Stimulated activated CD8-positive, alpha-beta memory T cell treated with anti-CD3 and anti-CD28 coated beads, Interleukin-7, amount 100 ng/mL, for 24 hours (primary cell): Measurements from ENCODE around the gene FNDC3B.
"Not testable (repeated sequence)": the region's sequence is repeated elsewhere in the genome, so short reads cannot be mapped to it uniquely, and the experiment has no call there.

Source experiments
- DNase-seq: peaks from one replicate; pipeline ENCODE4 v3.0.0-alpha.2; 2020; ENCODE audit warnings: low read depth

FNDC3B gene

GRCh38 chr3:172031996-172032395 is 7.4 kb upstream of the FNDC3B start:
- DNase-seq, result no peak

GRCh38 chr3:172033396-172033795 is 6.0 kb upstream of the FNDC3B start:
- no peak for DNase-seq

- DNase-seq, result no peak
Observed at GRCh38 chr3:172034786-172035685, 4.3 kb upstream of the FNDC3B start.

GRCh38 chr3:172036541-172037215 is 2.7 kb upstream of the FNDC3B start:
- no peak for DNase-seq

- no peak for DNase-seq
Observed at GRCh38 chr3:172038798-172039435, 461 bp upstream of the FNDC3B start.

GRCh38 chr3:172040078-172040980 is 951 bp downstream of the FNDC3B start:
- no peak for DNase-seq

- no peak for DNase-seq
Observed at GRCh38 chr3:172040981-172041963, 1.9 kb downstream of the FNDC3B start.

GRCh38 chr3:172042136-172042662 is 2.8 kb downstream of the FNDC3B start:
- no peak for DNase-seq

GRCh38 chr3:172042663-172043179 is 3.3 kb downstream of the FNDC3B start:
- not testable (repeated sequence) for DNase-seq

GRCh38 chr3:172043233-172043632 is 3.9 kb downstream of the FNDC3B start:
- no peak for DNase-seq

- no peak for DNase-seq
Observed at GRCh38 chr3:172043766-172044165, 4.4 kb downstream of the FNDC3B start.

- DNase-seq, result no peak
Observed at GRCh38 chr3:172044833-172045585, 5.6 kb downstream of the FNDC3B start.

GRCh38 chr3:172046268-172046915 is 7.0 kb downstream of the FNDC3B start:
- DNase-seq, result no peak

- no peak for DNase-seq
Observed at GRCh38 chr3:172047567-172048115, 8.3 kb downstream of the FNDC3B start.

- no peak for DNase-seq
Observed at GRCh38 chr3:172048599-172048998, 9.2 kb downstream of the FNDC3B start.

- no peak for DNase-seq
Observed at GRCh38 chr3:172051310-172051956, 12.1 kb downstream of the FNDC3B start.

- DNase-seq, result no peak
Observed at GRCh38 chr3:172051957-172052354, 12.6 kb downstream of the FNDC3B start.

- DNase-seq, result no peak
Observed at GRCh38 chr3:172052405-172052804, 13.0 kb downstream of the FNDC3B start.
